AG20443 (cell line): ENCODE data around the gene THBS2.
"Not testable (repeated sequence)": the region's sequence is repeated elsewhere in the genome, so short reads cannot be mapped to it uniquely, and the experiment has no call there.

Experiments
- DNase-seq: peaks from one replicate; pipeline ENCODE4 v3.0.0; 2012; ENCODE audit warnings: low spot score, mixed read lengths

Gene THBS2

DNA sequence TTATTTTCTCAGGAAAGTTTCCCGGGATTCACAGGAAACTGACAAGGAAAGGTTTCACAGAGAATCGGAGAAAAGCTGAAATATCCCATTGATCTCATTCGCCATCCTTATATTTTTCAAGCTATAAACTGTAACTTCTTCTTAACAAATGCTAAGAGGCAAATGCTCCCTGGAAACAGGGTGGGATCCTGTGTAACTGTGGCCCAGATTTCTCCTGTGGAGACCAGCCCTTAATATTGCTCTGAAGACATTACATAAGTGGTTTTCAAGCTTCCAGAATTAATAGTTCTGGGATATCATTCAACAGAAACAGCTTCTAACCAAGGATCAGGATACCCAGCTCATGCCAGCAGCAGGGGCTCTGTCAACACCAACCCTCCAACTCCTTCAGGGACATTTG is 69.2 kb downstream of the THBS2 start:
- no peak for DNase-seq

DNA sequence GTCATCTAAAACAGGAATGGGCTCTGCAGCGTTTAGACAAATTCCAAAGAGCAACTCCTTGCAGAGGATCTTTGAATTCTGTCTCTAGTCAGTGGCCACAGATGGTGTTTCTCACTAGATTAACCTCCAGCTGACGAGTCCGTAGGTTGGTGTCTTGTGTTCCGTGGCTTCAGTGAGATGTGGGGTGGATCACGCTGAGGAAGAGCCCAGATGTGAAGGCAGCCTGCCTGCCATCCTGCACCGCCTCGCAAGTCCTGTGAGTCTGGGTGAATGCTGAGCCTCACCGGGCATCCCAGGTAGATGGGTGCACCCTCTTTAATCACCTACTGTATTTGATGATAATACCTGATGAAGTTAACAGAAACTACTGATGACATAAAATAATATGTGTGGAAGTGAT is 70.4 kb downstream of the THBS2 start:
- no peak for DNase-seq

DNA sequence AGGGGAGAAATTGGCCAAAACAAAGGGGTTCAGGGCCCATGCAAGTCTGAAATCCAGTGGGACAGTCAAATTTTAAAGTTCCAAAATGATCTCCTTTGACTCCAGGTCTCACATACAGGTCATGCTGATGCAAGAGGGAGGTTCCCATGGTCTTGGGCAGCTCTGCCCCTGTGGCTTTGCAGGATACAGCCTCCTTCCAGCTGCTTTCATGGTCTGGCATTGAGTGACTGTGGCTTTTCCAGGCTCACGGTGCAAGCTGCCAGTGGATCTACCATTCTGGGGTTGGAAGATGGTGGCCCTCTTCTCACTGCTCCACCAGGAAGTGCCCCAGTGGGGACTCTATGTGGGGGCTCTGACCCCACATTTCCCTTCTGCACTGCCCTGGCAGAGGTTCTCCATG is 73.8 kb downstream of the THBS2 start:
- not testable (repeated sequence) for DNase-seq

- DNase-seq: peak; percentile 29
Observed at GRCh38 chr6:169177516-169178166, 76.0 kb downstream of the THBS2 start.

DNA sequence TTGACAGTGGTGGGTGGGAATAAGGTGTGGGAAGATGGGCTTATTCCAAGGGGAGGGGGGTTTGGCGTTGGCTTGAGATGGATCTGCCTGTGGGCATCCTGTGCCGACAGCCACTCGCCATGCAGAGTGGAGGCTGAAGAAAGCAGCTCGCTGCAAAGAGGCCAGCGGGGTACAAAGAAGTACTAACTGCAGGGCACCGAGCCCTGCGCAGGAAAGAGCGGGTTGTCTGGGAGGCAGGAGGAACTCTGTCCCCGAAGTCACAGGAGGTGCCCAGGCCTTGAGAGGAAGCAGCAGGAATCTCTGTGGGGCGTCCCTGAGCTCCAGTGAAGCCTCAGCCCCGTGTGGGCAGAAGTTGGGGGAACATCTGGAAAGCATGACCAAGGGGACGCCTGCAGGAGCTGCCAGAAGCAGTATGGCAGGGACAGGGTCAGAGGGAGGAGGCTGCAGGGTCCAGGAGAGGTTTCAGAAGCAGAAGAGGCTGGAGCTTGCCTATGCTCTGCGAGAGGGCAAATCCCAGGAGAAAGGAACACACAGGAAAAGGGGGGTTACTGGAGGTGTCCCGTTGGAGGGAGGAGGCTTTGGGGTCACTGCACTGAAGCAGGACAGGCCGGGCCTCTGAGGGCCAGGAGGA is 77.2 kb downstream of the THBS2 start:
- DNase-seq: no peak

DNA sequence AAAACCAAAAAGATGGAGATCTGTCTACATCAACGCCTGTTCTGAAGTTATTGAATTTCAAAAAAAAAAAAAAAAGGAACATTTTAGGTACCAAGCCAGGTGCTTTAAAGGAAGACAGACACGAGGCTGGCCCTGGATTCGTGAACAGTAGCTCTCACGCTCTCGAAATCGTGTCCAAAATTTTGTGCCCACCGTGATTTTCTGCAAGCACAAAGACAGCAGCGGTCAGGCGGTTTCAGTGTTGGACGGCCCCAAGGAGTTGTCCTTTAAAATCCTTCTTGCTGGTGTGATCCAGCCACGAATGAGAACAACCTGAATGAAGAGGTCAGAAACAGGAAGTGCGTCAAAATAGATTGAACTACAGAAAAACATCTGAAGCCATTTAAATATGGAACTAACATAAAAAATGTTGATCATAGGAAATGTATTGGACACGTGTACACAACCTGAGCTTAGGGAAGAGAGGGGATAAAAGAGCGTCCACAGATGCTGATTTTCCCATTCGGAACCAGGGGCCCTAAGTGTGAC is 78.2 kb downstream of the THBS2 start:
- no peak for DNase-seq

GRCh38 chr6:169174516-169175359 is 78.9 kb downstream of the THBS2 start:
- DNase-seq: no peak

DNA sequence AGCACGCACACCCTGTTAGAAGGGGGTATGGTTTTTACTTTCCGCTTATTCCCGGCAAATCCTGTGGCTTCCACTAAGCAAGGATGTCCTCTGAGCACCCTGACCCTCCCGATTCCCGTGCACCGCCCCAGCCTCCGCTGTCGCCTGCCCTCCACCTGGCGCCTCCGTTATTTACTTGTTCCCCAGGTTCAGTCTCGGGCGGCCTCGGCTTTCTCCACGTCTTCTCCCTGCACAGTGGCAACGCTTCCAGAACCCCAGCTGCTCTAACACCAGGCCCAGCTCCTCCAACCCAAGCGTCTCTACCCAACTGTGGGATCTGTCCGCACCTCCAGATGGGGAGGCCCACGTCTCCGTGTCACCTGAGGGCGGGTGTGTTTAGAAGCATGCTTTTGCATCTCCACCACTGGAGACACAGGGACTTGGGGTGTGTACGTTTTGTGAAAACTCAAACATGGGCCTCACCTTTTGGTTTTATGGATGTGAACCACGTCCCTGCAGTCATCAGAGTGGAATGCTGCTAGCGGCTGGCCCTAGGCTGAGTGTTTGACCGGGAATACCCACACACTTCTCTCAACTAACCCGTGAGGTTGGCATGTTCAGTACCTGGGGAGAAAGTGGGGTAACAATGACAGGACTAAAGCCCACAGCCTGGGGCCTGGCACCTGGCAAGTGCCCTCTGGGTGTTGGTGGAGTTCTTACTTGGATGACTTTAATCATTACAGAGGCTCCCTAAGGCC is 79.9 kb downstream of the THBS2 start:
- no peak for DNase-seq

- no peak for DNase-seq
Observed at GRCh38 chr6:169172946-169173345, 80.7 kb downstream of the THBS2 start.

DNA sequence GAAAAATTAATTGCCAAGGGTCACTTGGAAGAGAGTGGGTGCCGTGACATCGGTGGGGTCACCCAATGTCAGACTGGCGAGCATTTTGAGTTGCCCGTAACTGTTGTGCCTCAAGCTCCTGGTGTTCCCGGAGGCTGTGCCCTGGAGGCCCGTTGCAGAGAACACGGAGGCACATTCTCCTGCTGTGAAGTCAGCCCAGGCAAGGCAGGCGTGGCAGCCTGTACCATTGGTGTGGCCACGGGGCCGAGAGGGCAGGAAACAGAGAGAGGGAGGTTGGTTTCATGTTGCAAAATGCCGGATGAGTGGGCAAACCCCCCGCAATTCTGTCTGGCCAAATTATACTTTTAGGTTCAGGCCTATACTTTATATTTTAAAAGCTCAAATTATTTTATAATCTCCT is 81.2 kb downstream of the THBS2 start:
- DNase-seq: peak; percentile 88

DNA sequence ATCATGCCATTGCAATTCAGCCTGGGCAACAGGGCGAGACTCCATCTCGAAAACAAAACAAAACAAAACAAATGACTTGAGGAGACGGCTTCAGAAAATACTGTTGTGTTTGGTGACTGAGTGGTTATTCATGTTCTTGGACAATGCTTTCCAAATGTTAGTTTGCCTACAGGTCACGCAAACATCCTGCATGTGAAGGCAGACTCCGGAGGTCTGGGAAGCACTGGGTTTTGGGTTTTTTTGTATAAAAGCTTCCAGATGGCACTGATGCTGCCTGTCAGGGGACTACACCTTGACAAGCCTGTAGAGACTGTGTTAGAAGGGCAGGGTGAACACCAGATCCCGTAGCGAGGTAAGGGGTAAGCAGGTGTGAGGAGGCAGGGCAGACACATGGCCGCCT is 81.7 kb downstream of the THBS2 start:
- peak; percentile 63 for DNase-seq

DNA sequence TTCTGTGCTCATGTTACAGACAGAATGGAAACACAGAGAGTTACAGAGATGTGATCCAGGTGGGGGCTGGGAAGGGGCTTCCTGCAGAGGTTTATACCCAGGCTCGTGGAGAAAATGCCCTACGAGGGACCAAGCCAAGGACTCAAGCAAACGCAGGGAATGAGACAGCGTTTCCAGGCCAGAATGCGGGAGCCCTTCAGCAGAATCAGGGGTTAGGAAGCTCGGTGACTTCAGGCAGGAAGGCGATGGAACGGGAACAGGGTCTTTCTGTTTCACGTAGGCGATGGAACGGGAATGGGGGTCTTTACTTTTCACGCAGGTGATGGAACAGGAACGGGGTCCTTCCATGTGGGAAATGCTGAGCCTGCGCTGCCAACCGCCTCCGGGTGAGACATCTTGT is 82.6 kb downstream of the THBS2 start:
- no peak for DNase-seq

- DNase-seq: no peak
Observed at GRCh38 chr6:169170583-169170955, 83.1 kb downstream of the THBS2 start.

DNA sequence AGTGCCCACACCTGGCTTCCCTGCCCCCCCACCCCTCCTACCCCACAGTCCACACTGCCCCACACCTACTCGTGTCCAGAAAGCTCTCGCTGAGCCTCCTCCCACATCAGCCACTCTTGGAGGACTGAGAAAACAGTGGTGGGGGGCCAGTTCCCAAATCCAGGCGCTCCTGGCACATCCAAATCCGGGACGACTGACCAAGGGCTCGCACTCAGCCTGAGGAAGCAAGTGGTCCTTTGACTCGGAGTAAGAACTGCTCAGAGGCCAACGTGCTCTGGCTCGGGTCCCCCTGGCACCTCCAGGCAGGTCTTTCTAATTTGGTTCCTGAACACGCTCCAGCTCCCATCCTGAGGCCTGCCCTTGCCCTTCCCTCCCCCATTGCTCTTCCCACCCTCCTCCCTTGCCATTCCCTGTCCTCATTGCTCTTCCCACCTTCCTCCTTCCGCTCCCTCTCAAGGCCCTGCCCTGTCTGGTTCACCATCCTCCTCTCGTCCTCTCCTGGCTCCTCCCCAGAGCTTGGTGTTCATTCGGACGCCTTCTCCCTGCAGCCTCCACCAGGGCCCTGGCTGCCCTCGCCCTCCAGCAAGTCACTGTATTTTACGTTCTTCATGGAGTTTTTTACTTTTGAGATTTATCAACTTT is 83.6 kb downstream of the THBS2 start:
- no peak for DNase-seq

DNA sequence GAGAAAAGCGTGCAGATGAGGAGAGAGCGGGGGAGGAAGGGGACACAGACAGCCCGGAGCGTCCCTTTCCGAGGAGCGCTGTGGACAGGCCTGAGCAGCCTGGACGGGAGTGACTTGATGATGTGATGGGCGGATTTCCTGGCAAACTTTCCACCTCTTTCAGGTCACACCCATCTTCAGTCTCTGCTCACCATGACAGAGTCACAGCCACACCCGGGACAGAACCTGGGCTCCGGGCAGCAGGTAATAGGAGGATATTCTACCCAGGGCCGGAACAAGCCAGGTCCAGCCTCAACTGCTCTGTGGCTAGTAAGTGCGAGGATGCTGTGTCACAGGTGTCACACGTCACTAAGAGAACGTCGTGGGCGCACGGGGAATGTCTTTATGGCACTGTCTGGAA is 84.3 kb downstream of the THBS2 start:
- peak; percentile 37 for DNase-seq

DNA sequence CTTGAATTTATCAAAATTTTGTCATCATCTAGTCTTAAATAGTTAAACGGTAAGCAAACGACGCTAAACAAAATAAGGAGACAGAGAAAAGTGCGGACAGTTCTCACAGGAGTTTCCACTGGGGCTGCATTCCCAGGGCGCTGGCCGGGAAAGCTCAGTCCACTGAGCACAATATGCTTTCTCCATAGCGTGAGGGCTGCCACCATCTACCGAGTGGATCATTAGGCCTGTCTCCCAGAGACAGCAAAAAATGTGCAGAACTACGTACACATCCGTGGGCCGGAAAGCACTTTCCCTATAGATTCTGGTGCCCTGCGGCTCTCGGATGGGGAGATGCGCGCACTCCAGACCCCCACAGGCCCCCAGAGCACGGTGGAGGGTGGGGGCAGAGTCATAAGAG is 84.9 kb downstream of the THBS2 start:
- DNase-seq: no peak

GRCh38 chr6:169168302-169168630 is 85.4 kb downstream of the THBS2 start:
- no peak for DNase-seq

- DNase-seq: no peak
Observed at GRCh38 chr6:169167581-169168301, 85.9 kb downstream of the THBS2 start.

- no peak for DNase-seq
Observed at GRCh38 chr6:169166896-169167580, 86.6 kb downstream of the THBS2 start.
